RWPE2 (cell line): ENCODE data around the gene UBR4.
"Not testable (repeated sequence)": the region's sequence is repeated elsewhere in the genome, so short reads cannot be mapped to it uniquely, and the experiment has no call there.

Experiments
- ATAC-seq: fragments of 200-7000 bp; cut with Tn5 transposase; 3 replicates; pipeline ENCODE4 v1.9.1; 2021; ENCODE audit warnings: low read depth
- DNase-seq: peaks from one replicate; pipeline ENCODE4 v3.0.0-alpha.2; 2020; ENCODE audit warnings: low spot score
- H3K27ac ChIP-seq: fragments of 450-650 bp; 2 replicates; pipeline ENCODE4 v1.5.1; 2017; ENCODE audit warnings: mild to moderate bottlenecking; ENCODE audit not compliant: poor library complexity, severe bottlenecking
- H3K27me3 ChIP-seq: fragments of 250-450 bp; sonication (Bioruptor Pico); 2 replicates; pipeline ENCODE4 v1.5.1; 2021; ENCODE audit warnings: mild to moderate bottlenecking, moderate library complexity; ENCODE audit not compliant: insufficient read depth, poor library complexity, severe bottlenecking
- H3K36me3 ChIP-seq: fragments of 250-450 bp; sonication (Bioruptor Pico); 2 replicates; pipeline ENCODE4 v1.5.1; 2020; ENCODE audit warnings: low read depth, mild to moderate bottlenecking, moderate library complexity
- H3K4me1 ChIP-seq: fragments of 250-450 bp; sonication (Bioruptor Pico); 2 replicates; pipeline ENCODE4 v1.5.1; 2021; ENCODE audit warnings: mild to moderate bottlenecking, moderate library complexity; ENCODE audit not compliant: insufficient read depth, poor library complexity, severe bottlenecking
- H3K4me3 ChIP-seq: fragments of 250-450 bp; sonication (Bioruptor Pico); 2 replicates; pipeline ENCODE4 v1.5.1; 2021; ENCODE audit warnings: mild to moderate bottlenecking, moderate library complexity; ENCODE audit not compliant: severe bottlenecking
- H3K9me3 ChIP-seq: fragments of 250-450 bp; sonication (Bioruptor Pico); 2 replicates; pipeline ENCODE4 v1.5.1; 2021; ENCODE audit warnings: mild to moderate bottlenecking, moderate library complexity; ENCODE audit not compliant: severe bottlenecking
- TF ChIP-seq, protein P1 (sequence below): fragments of 450-650 bp; IDR thresholded peaks from one replicate; pipeline ENCODE4 v1.5.1; 2017; ENCODE audit warnings: mild to moderate bottlenecking, moderate library complexity; ENCODE audit not compliant: poor library complexity, severe bottlenecking

The UBR4 gene

DNA sequence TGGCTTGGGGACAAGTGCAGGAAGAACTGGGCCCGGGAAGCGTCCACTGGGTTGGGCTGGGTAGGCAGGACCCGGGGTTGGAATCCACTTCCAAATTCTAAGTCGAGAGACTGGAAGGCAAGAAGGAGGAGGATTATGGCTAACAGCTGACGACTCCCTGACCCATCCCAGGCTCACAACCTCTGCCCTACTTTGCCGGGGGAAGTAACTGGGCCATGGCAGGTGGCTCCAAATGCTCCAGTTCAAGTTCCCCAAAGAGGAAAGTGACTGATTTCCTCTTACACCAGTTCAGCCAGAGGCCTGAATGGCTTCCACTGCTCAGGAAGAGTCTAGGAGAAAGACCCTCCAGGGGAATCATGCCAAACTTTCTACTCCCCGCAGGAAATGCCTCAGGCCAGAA is 29.8 kb upstream of the UBR4 start:
- ATAC-seq (no peak), DNase-seq (no peak)
- H3K9me3 ChIP-seq: no peaks in the 10 kb centered on the region
- TF ChIP-seq, protein P1, sequence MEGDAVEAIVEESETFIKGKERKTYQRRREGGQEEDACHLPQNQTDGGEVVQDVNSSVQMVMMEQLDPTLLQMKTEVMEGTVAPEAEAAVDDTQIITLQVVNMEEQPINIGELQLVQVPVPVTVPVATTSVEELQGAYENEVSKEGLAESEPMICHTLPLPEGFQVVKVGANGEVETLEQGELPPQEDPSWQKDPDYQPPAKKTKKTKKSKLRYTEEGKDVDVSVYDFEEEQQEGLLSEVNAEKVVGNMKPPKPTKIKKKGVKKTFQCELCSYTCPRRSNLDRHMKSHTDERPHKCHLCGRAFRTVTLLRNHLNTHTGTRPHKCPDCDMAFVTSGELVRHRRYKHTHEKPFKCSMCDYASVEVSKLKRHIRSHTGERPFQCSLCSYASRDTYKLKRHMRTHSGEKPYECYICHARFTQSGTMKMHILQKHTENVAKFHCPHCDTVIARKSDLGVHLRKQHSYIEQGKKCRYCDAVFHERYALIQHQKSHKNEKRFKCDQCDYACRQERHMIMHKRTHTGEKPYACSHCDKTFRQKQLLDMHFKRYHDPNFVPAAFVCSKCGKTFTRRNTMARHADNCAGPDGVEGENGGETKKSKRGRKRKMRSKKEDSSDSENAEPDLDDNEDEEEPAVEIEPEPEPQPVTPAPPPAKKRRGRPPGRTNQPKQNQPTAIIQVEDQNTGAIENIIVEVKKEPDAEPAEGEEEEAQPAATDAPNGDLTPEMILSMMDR: no peak
- no peak overlapping the region for H3K27ac ChIP-seq
- H3K27me3 ChIP-seq: no peaks in the 10 kb centered on the region
- H3K36me3 ChIP-seq: peaks cover 93% of the 10 kb centered on the region
- no peak overlapping the region for H3K4me3 ChIP-seq
- no peaks in the 10 kb centered on the region for H3K4me1 ChIP-seq

DNA sequence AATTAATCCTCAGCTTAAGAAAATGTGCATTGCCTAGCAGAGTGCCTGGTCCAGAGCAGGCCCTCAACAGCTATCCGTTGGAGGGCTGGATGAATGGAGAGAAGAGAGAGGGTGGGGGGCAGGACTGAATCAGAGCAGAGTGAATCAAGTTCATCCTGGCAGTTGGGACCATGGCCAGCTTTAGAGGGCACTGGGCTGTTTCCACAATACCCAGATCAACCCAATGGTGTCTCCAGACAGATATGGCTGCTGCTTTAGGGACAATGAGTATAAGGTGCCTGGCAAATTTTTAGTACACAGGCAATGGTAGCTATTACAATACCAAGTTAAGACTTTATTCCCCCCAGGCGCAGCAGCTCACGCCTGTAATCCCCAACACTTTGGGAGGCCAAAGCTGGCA is 24.2 kb upstream of the UBR4 start:
- ATAC-seq (no peak), DNase-seq (no peak)
- TF ChIP-seq, protein P1: no peak
- H3K27me3 ChIP-seq: no peaks in the 10 kb centered on the region
- H3K27ac ChIP-seq: no peak overlapping the region
- no peak overlapping the region for H3K4me3 ChIP-seq
- H3K9me3 ChIP-seq: no peaks in the 10 kb centered on the region
- H3K4me1 ChIP-seq: no peaks in the 10 kb centered on the region
- H3K36me3 ChIP-seq: peaks cover 91% of the 10 kb centered on the region

DNA sequence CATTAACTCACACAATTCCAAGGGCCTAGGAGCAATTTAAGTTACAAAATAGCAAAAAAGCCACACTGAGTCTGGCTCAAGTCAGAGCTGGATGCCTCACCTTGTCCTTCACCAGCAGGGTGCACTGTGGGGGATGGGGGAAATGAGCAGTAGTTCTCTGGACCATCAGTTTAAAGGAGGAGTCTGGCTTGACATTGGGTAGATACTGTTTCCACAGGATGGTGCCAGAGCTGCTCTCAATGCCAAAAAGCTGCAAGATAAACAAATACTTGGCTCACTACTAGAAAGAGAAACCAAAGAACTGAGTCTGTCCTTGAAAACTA is 22.4 kb upstream of the UBR4 start:
- Histone ChIP-seq H3K9me3 (no peaks in the 10 kb centered on the region), H3K36me3 (peaks cover 93% of the 10 kb centered on the region), H3K27me3 (no peaks in the 10 kb centered on the region), H3K4me3 (no peak overlapping the region), H3K27ac (no peak overlapping the region), H3K4me1 (no peaks in the 10 kb centered on the region)
- TF ChIP-seq, protein P1: no peak
- DNase-seq: no peak
- ATAC-seq: no peak

DNA sequence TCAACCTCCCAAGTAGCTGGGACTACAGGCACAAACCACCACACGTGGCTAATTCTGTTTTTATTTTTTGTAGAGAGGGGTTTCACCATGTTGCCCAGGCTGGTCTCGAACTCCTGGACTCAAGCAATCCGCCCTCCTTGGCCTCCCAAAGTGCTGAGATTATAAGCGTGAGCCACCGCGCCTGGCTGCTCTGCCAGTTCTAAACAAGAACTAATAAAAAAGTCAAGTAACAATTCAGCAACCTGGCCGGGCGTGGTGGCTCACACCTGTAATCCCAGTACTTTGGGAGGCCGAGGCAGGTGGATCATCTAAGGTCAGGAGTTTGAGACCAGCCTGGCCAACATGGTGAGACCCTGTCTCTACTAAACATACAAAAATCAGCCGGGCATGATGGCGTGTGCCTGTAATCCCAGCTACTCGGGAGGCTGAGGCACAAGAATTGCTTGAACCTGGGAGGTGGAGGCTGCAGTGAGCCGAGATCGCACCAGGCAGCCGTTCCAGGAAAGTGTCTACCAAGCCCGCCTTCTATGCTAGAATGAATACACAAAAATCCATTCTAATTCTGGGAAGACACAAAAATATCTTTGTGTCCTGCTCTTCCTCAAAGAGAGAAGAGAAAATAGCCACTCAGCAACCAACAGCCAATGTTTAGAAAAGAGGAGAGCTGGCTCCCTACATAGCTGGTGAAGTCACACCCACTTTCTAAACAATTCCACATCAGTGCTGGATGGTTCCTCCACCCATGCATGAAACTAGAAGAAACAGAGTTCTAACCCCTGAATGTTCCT is 21.9 kb upstream of the UBR4 start:
- H3K36me3 ChIP-seq: peaks cover 93% of the 10 kb centered on the region
- ATAC-seq, H3K4me3 ChIP-seq, H3K9me3 ChIP-seq, H3K27me3 ChIP-seq, DNase-seq, H3K4me1 ChIP-seq, H3K27ac ChIP-seq: not testable (repeated sequence)

DNA sequence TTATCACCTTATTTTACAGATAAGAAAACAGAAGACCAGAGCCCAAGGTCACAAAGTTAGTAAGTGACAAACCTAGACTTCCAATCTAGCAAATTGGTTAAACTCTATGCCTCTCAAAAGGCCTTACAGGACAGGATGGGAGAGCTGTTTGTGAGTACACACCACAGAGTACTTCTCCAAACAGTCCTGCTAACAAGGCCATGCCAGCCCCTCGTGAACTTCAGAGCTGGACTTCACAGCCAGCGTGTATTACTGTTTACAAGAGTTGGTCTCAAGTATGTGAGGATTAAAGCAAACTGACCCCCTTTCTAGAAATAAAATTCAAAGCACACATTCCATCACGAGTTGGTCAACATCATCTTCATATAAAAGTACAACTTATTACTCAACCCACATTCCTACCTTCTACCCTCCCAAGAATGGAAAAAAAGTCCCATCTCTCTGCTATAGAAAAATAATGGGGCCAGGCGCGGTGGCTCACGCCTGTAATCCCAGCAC is 19.8 kb upstream of the UBR4 start:
- Histone ChIP-seq H3K27me3 (no peaks in the 10 kb centered on the region), H3K4me1 (no peaks in the 10 kb centered on the region), H3K9me3 (no peaks in the 10 kb centered on the region), H3K27ac (no peak overlapping the region), H3K36me3 (peaks cover 97% of the 10 kb centered on the region), H3K4me3 (no peak overlapping the region)
- TF ChIP-seq, protein P1: no peak
- no peak for ATAC-seq
- DNase-seq: no peak
